Skeletal muscle tissue (tissue), 4 donors: ENCODE measurements around the gene ZHX3. TPM values are rescaled to one million over a fixed set of nuclear protein-coding genes. Genes with fewer than 3 reads are reported as not detected.
A peak's percentile ranks its signal among the peaks of the same experiment; 100 is the strongest.

ENCODE experiments used
- H3K27ac ChIP-seq: one replicate; pipeline ENCODE4 v1.7.0; 2013; ENCODE audit warnings: mild to moderate bottlenecking, low read depth, low read length, inconsistent platforms
- H3K27me3 ChIP-seq, 3 donors: one replicate each; pipeline ENCODE4 v1.7.0; 2013; ENCODE audit warnings: low read length in 3 of 3; ENCODE audit not compliant: control insufficient read depth in 3 of 3, insufficient read depth in 3 of 3
- H3K36me3 ChIP-seq, 3 donors: one replicate each; pipeline ENCODE4 v1.7.0; 2013; ENCODE audit warnings: low read length in 3 of 3; ENCODE audit not compliant: control insufficient read depth in 3 of 3, insufficient read depth in 3 of 3
- H3K4me1 ChIP-seq, 3 donors: one replicate each; pipeline ENCODE4 v1.7.0; 2013; ENCODE audit warnings: low read length in 3 of 3, mild to moderate bottlenecking in 3 of 3; ENCODE audit not compliant: control insufficient read depth in 3 of 3, insufficient read depth in 3 of 3
- H3K4me3 ChIP-seq, 3 donors: one replicate each; pipeline ENCODE4 v1.7.0; 2013; ENCODE audit warnings: low read length in 3 of 3
- H3K9ac ChIP-seq, 3 donors: one replicate each; pipeline ENCODE4 v1.7.0; 2013; ENCODE audit warnings: low read length in 3 of 3, mild to moderate bottlenecking in 3 of 3, moderate library complexity in 2 of 3, low read depth in 1 of 3
- H3K9me3 ChIP-seq, 3 donors: one replicate each; pipeline ENCODE4 v1.7.0; 2013; ENCODE audit warnings: low read length in 3 of 3; ENCODE audit not compliant: control insufficient read depth in 3 of 3
- total RNA-seq: library from RNA; depleted of rRNA; stranded (reverse); fragments of >200 nt; gene quantifications from one replicate; pipeline ENCODE4 v1.2.3, GENCODE V29; 2014
- donor health status: Osteomylitis.

ZHX3 gene
- total RNA-seq, 1 donor from 2014 or later, result 4.7 TPM

DNA sequence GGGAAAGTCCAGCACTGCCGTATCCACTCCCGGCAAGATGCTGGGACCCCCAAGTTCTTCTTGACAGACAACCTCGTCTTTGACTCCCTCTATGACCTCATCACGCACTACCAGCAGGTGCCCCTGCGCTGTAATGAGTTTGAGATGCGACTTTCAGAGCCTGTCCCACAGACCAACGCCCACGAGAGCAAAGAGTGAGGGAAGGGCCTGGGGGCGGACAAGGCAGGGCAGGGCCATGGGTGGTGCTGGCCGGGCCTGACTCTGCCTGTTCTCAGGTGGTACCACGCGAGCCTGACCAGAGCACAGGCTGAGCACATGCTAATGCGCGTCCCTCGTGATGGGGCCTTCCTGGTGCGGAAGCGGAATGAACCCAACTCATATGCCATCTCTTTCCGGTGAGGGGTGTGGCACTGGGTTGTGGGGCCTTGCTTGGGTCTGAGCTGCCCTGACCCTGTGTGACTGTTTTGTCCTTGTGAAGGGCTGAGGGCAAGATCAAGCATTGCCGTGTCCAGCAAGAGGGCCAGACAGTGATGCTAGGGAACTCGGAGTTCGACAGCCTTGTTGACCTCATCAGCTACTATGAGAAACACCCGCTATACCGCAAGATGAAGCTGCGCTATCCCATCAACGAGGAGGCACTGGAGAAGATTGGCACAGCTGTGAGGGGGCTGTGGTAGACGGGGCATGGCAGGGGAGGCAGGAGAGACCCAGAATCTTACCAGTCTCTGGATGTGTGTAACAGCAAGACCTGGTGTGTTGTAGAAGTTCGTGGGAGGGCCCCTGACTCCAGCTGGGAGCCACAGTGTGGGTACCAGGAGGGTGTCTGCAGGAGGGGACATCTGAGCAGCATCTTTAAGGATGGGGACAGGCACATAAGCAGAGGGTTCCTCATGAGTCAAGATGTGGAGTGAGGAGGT lies 151.1 kb downstream of the ZHX3 start:
- no peak overlapping the region for H3K4me3 ChIP-seq
- no peak overlapping the region for H3K27ac ChIP-seq
- H3K4me1 ChIP-seq, result peaks cover 0 to 3% (median 0%) of the 10 kb centered on the region in 3 donors
- H3K36me3 ChIP-seq, result peaks cover 79 to 85% (median 82%) of the 10 kb centered on the region in 3 donors
- H3K27me3 ChIP-seq, result no peaks in the 10 kb centered on the region
- H3K9me3 ChIP-seq, result no peaks in the 10 kb centered on the region
- no peak overlapping the region for H3K9ac ChIP-seq

DNA sequence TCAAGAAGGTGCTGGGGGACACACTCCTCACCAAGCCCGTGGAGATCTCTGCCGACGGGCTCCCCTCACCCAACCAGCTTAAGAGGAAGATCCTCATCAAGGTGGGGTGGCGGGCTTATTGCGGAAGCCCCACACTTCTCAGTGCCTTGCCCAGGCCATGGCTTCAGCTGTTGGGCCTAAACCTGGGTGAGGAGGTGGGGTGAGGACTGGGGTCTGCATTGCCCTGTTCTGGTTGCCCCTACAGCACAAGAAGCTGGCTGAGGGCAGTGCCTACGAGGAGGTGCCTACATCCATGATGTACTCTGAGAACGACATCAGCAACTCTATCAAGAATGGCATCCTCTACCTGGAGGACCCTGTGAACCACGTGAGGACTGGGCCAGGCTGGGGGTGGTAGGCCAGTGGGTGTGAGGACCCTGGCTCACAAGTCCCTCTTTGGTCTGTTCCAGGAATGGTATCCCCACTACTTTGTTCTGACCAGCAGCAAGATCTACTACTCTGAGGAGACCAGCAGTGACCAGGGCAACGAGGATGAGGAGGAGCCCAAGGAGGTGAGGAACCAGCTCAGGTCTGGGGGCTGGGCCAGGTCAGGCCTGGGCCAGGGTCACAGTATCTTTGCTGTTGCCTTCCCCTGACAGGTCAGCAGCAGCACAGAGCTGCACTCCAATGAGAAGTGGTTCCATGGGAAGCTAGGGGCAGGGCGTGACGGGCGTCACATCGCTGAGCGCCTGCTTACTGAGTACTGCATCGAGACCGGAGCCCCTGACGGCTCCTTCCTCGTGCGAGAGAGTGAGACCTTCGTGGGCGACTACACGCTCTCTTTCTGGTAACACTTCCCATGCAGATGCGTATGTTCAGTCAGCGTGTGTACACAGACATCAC lies 152.3 kb downstream of the ZHX3 start:
- Histone ChIP-seq H3K36me3 (peaks cover 74 to 83% (median 78%) of the 10 kb centered on the region in 3 donors), H3K4me1 (peaks cover 3 to 10% (median 4%) of the 10 kb centered on the region in 3 donors), H3K27ac (no peak overlapping the region), H3K4me3 (no peak overlapping the region), H3K9ac (no peak overlapping the region), H3K27me3 (no peaks in the 10 kb centered on the region), H3K9me3 (no peaks in the 10 kb centered on the region)

DNA sequence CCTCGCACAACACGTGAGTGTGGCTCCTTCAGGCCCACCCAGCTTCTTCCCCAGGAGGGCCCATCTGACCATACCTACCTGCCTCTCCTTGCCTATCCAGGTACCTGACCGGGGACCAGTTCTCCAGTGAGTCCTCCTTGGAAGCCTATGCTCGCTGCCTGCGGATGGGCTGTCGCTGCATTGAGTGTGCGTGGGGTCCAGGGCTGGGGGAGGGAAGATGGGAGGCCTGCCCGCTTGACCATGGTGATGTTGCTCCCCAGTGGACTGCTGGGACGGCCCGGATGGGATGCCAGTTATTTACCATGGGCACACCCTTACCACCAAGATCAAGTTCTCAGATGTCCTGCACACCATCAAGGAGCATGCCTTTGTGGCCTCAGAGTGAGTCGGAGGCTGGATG lies 153.7 kb downstream of the ZHX3 start:
- no peaks in the 10 kb centered on the region for H3K9me3 ChIP-seq
- peak overlapping the region in 1 of 3 donors; percentile 16 for H3K9ac ChIP-seq
- no peaks in the 10 kb centered on the region for H3K27me3 ChIP-seq
- H3K4me3 ChIP-seq, result no peak overlapping the region
- no peak overlapping the region for H3K27ac ChIP-seq
- H3K36me3 ChIP-seq, result peaks cover 67 to 77% (median 72%) of the 10 kb centered on the region in 3 donors
- peaks cover 4 to 16% (median 12%) of the 10 kb centered on the region in 3 donors for H3K4me1 ChIP-seq

DNA sequence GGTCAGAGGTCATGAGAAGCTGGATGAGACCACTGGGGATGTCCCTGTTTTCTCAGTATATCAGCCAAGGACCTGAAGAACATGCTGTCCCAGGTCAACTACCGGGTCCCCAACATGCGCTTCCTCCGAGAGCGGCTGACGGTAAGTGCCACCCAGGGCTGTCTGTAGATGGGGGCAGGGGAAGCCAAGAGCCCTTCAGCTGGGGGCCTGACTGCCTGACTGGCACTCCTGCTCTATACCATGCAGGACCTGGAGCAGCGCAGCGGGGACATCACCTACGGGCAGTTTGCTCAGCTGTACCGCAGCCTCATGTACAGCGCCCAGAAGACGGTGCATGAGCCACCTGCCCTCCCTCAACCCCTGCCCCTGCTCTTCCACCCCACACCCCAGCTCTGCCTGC lies 155.1 kb downstream of the ZHX3 start:
- Histone ChIP-seq H3K4me3 (no peak overlapping the region), H3K9ac (no peak overlapping the region), H3K36me3 (peaks cover 55 to 62% (median 59%) of the 10 kb centered on the region in 3 donors), H3K4me1 (peaks cover 7 to 23% (median 17%) of the 10 kb centered on the region in 3 donors), H3K27me3 (no peaks in the 10 kb centered on the region), H3K9me3 (no peaks in the 10 kb centered on the region), H3K27ac (no peak overlapping the region)

DNA sequence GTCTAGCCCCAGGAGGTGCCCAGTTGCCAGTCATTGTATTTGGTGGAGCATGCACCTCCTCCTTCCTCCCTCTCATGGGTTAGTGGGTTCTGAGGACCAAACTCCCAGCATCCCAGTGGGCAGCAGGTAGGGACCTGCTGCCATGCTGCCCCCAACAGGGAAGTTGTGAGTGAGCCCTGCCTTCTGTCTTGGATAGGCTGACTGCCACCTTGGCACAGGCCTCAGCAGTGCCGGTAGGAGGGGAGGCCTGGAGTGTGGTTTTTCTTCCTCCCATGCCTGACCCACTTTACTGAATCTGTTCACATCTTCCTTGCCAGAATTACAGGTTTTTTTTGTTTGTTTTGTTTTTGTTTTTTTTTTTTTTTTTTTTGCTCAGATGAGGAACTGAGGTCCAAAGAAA lies 155.6 kb downstream of the ZHX3 start:
- Histone ChIP-seq H3K9me3 (no peaks in the 10 kb centered on the region), H3K27ac (no peak overlapping the region), H3K27me3 (no peaks in the 10 kb centered on the region), H3K36me3 (peaks cover 51 to 58% (median 54%) of the 10 kb centered on the region in 3 donors), H3K4me1 (peaks cover 11 to 28% (median 20%) of the 10 kb centered on the region in 3 donors), H3K4me3 (no peak overlapping the region), H3K9ac (no peak overlapping the region)

DNA sequence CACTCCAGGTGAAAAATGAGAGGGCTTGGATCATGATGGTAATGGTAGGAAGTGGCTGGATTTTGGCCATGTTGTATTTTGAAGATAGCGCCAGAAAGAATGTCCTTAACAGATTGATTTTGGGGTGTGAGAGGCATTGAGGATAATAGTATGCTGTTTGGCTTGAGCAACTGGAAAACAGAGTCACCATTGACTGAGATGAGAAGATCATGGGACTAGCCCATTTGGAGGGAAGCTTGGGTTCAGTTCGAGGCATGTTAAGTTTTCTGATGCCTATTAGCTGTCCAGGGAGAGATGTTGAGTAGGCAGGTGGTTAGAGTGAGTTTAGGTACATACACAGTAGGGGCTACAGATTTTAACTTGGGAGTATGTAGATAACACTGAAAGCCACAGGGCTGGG lies 156.8 kb downstream of the ZHX3 start:
- no peaks in the 10 kb centered on the region for H3K27me3 ChIP-seq
- no peaks in the 10 kb centered on the region for H3K9me3 ChIP-seq
- peaks cover 15 to 37% (median 29%) of the 10 kb centered on the region in 3 donors for H3K4me1 ChIP-seq
- no peak overlapping the region for H3K4me3 ChIP-seq
- no peak overlapping the region for H3K27ac ChIP-seq
- peaks cover 39 to 46% (median 42%) of the 10 kb centered on the region in 3 donors for H3K36me3 ChIP-seq
- H3K9ac ChIP-seq, result no peak overlapping the region

DNA sequence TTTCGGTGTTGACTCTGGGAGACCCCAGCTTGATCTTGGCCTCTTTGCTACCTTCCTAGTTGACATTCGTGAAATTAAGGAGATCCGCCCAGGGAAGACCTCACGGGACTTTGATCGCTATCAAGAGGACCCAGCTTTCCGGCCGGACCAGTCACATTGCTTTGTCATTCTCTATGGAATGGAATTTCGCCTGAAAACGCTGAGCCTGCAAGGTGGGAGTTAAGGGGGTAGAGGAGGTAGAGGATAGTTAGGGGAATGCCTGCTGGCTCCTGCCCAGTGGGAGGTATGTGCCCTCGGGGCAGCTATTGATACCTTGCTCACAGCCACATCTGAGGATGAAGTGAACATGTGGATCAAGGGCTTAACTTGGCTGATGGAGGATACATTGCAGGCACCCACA lies 158.0 kb downstream of the ZHX3 start:
- Histone ChIP-seq H3K4me3 (no peak overlapping the region), H3K9me3 (no peaks in the 10 kb centered on the region), H3K27ac (no peak overlapping the region), H3K9ac (no peak overlapping the region), H3K4me1 (peaks cover 26 to 49% (median 39%) of the 10 kb centered on the region in 3 donors), H3K36me3 (peaks cover 28 to 35% (median 30%) of the 10 kb centered on the region in 3 donors), H3K27me3 (no peaks in the 10 kb centered on the region)

DNA sequence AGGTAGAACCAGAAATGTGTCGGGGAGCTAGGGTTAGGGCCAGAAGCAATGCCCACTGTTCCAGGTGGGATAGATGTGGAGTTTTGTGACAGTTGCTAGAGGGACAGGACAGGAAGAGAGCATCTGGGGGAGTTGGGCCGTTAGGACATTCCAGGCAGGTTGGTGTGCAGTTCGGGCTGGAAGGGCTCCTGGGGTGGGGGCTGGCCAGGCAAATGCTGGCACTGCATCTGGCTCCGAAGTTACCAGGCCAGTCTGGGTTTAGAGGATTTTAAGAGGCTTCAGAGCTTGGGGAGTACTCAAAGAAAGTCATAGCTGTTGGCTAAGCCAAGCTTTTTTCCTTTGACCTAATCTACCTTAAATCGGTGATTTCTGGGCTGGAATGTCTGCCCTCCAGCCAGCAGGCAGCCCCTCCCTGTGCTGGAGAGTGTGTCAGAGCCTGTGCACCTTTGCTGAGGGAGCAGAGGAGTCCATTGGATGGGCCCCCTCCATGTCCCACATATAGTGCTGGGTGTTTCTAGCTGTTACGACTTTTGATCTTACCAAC lies 159.4 kb downstream of the ZHX3 start:
- Histone ChIP-seq H3K9me3 (no peaks in the 10 kb centered on the region), H3K4me1 (peaks cover 34 to 60% (median 47%) of the 10 kb centered on the region in 3 donors), H3K36me3 (peaks cover 14 to 21% (median 17%) of the 10 kb centered on the region in 3 donors), H3K9ac (no peak overlapping the region), H3K27me3 (no peaks in the 10 kb centered on the region), H3K4me3 (no peak overlapping the region), H3K27ac (no peak overlapping the region)

DNA sequence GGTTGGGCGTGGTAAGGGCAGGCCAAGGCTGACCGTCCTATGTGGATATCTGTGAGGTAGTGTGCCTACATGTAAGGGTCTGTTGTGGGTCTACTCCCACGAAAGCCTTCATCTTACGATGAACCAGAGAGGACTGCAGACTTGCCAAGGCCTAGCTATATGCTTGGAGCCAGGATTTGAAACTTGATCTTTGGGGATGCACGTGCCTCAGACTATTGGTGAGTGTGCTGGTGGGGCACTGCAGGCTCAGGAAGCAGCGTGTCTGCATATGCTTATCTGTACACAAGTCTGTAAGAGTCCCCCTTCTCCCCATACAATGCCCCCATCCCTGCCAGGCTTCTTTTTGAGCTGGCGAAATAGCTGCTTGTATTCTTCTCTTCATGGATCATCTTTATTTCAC lies 162.3 kb downstream of the ZHX3 start:
- peaks cover 7 to 8% (median 7%) of the 10 kb centered on the region in 3 donors for H3K36me3 ChIP-seq
- no peak overlapping the region for H3K9ac ChIP-seq
- no peak overlapping the region for H3K27ac ChIP-seq
- H3K4me1 ChIP-seq, result peaks cover 48 to 73% (median 69%) of the 10 kb centered on the region in 3 donors
- no peaks in the 10 kb centered on the region for H3K9me3 ChIP-seq
- H3K4me3 ChIP-seq, result no peak overlapping the region
- no peaks in the 10 kb centered on the region for H3K27me3 ChIP-seq
